Breast epithelium (tissue), 4 donors: ENCODE results near the gene ZNF611. TPM values are rescaled to one million over a fixed set of nuclear protein-coding genes. Genes with fewer than 3 reads are reported as not detected.
"Not testable (repeated sequence)": the region's sequence is repeated elsewhere in the genome, so short reads cannot be mapped to it uniquely, and the experiment has no call there.

Experiments
- DNase-seq, 2 donors: peaks; one replicate each; pipeline ENCODE4 v3.0.0-alpha.2; 2019; ENCODE audit warnings: low spot score in 2 of 2
- H3K27ac ChIP-seq, 2 donors: fragments of 200-600 bp; sonication (generic) in 1 of 2; one replicate each; pipeline ENCODE4 v1.5.1; 2016 to 2019; ENCODE audit warnings: mild to moderate bottlenecking in 1 of 2
- H3K27me3 ChIP-seq, 2 donors: fragments of 200-600 bp; sonication (generic) in 1 of 2; one replicate each; pipeline versions ENCODE4 v1.5.1 to v1.6.0; 2017 to 2019; ENCODE audit warnings: control low read depth in 1 of 2, mild to moderate bottlenecking in 1 of 2
- H3K36me3 ChIP-seq: fragments of 200-600 bp; one replicate; pipeline ENCODE4 v1.5.1; 2019
- H3K4me1 ChIP-seq, 2 donors: fragments of 200-600 bp; sonication (generic); one replicate each; pipeline ENCODE4 v1.5.1; 2016 to 2019; ENCODE audit warnings: control low read depth in 1 of 2
- H3K4me3 ChIP-seq, 3 donors: fragments of 200-600 bp; sonication (generic); 1 replicate in 2 of 3; 2 replicates in 1 of 3; pipeline ENCODE4 v1.5.1; 2016 to 2019; ENCODE audit warnings: mild to moderate bottlenecking in 3 of 3, moderate library complexity in 2 of 3
- H3K9me3 ChIP-seq, 2 donors: fragments of 200-600 bp; sonication (generic) in 1 of 2; one replicate each; pipeline ENCODE4 v1.5.1; 2016 to 2019; ENCODE audit warnings: control low read depth in 1 of 2
- POLR2A ChIP-seq: fragments of 450-650 bp; IDR thresholded peaks from one replicate; pipeline ENCODE4 v1.6.1; 2016; ENCODE audit warnings: antibody characterized with exemption, mild to moderate bottlenecking, moderate library complexity
- POLR2AphosphoS5 ChIP-seq, 3 donors: sonication (generic); formaldehyde crosslinking; IDR thresholded peaks; one replicate each; pipeline ENCODE4 v1.6.1; 2017; ENCODE audit warnings: antibody characterized with exemption in 3 of 3
- intact Hi-C: fragments of 100-400 bp; cut with DNase I; formaldehyde crosslinking; loops from one replicate; pipeline ENCODE4 v1.15.1; 2023; ENCODE audit warnings: low total_unique reads
- total RNA-seq, 3 donors: library from RNA; depleted of rRNA; stranded (reverse); fragments of >200 nt; gene quantifications; one replicate each; pipeline ENCODE4 v1.1.0, GENCODE V29; 2016
- TF ChIP-seq, protein P1 (sequence below), 3 donors: fragments of 450-650 bp; IDR thresholded peaks; one replicate each; pipeline ENCODE4 v1.5.1; 2016 to 2017; ENCODE audit warnings: antibody characterized with exemption in 3 of 3, mild to moderate bottlenecking in 3 of 3, moderate library complexity in 3 of 3

The ZNF611 gene
- total RNA-seq, 3 donors from 2014 or later = 11.8 to 23.0 (median 16.7) TPM

DNA sequence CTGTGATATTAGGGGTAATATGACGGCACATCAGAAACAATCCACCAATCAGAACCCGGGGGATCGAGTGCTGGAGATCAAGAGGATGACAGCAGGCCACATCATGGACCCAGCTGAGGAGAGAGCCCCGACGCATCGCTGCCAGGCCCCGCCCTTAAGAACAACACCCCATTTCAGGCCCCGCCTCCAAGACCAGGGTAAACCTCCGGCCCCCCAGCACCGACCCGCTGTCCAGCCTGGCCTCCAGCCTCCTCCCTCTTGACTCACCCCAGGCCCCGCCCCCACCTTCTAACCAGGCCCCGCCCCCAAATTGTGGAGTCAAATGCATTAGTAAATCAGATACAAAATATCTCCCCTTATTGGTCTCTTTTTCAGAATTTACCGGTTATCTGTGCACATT lies 4.7 kb upstream of the ZNF611 start:
- no peaks in the 10 kb centered on the region for H3K36me3 ChIP-seq
- H3K4me1 ChIP-seq = no peaks in the 10 kb centered on the region
- H3K27ac ChIP-seq = no peak overlapping the region
- intact Hi-C loops = no loop called here
- H3K27me3 ChIP-seq = no peaks in the 10 kb centered on the region
- H3K9me3 ChIP-seq = no peaks in the 10 kb centered on the region
- TF ChIP-seq, protein P1, sequence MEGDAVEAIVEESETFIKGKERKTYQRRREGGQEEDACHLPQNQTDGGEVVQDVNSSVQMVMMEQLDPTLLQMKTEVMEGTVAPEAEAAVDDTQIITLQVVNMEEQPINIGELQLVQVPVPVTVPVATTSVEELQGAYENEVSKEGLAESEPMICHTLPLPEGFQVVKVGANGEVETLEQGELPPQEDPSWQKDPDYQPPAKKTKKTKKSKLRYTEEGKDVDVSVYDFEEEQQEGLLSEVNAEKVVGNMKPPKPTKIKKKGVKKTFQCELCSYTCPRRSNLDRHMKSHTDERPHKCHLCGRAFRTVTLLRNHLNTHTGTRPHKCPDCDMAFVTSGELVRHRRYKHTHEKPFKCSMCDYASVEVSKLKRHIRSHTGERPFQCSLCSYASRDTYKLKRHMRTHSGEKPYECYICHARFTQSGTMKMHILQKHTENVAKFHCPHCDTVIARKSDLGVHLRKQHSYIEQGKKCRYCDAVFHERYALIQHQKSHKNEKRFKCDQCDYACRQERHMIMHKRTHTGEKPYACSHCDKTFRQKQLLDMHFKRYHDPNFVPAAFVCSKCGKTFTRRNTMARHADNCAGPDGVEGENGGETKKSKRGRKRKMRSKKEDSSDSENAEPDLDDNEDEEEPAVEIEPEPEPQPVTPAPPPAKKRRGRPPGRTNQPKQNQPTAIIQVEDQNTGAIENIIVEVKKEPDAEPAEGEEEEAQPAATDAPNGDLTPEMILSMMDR (IDR thresholded peaks at IDR 0.05) = no peak
- TF ChIP-seq POLR2AphosphoS5 (IDR thresholded peaks at IDR 0.05) (no peak), POLR2A (no peak)
- DNase-seq = no peak
- H3K4me3 ChIP-seq = no peak overlapping the region

DNA sequence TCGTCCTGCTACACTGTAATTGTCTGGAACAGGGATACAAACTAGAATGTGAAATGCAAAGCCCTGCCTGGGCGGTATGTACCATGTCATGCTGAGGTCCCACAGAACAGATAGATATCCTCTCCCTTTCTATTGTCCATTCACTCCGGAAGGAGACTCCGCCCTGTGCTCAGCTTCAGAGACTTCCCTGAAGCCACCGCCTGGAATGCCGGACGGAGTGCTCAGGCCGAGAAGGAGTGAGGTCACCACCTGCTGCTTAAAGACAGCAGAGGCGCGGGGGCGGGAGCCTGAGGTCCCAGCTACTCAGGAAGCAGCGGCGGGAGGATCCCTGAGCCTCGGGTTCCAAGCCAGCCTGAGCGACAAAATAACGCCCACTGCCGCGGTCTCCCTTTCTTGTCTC lies 890 bp upstream of the ZNF611 start:
- Histone ChIP-seq H3K4me1 (no peaks in the 10 kb centered on the region), H3K4me3 (peak overlapping the region in 2 of 3 donors; percentile 85 to 86), H3K27me3 (no peaks in the 10 kb centered on the region), H3K9me3 (no peaks in the 10 kb centered on the region), H3K27ac (peak overlapping the region; percentile 87 to 89), H3K36me3 (no peaks in the 10 kb centered on the region)
- DNase-seq = peak; percentile 67 to 80
- intact Hi-C loops = no loop called here
- TF ChIP-seq POLR2AphosphoS5 (IDR thresholded peaks at IDR 0.05) = peak in 1 of 3 donors; percentile 42
- TF ChIP-seq, protein P1 (IDR thresholded peaks at IDR 0.05) = no peak
- no peak for TF ChIP-seq POLR2A

DNA sequence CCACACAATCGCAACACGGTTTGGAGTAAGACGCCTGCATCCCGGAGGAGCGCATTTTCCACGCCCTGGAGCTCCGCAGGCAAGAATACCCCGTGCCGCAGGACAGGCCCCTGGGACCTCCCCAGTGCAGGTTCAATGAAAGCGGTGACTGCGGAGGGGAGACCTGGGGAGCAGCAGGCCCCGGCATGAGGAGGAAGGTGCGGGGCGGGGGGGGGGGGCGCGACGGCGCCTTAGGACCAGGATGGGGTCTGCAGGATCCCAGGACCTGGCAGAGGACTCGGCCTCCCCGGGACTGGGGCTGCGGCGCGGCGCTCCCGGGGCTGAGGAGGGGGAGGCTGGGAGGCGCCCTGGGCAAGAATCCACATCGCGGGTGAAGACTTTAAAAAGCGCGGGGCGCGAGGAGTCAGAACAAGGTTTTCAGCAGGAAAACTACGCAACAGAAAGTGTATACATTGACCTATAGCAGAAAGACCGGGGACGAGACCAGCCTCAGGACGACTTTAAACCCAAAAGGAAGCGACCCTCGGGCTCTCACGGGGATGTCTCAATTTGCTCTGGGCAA lies 432 bp downstream of the ZNF611 start:
- H3K4me3 ChIP-seq = peak overlapping the region; percentile 84 to 86 (median 85)
- no peaks in the 10 kb centered on the region for H3K36me3 ChIP-seq
- no peaks in the 10 kb centered on the region for H3K4me1 ChIP-seq
- TF ChIP-seq POLR2AphosphoS5 (IDR thresholded peaks at IDR 0.05) = no peak
- TF ChIP-seq, protein P1 (IDR thresholded peaks at IDR 0.05) = no peak
- no peak for TF ChIP-seq POLR2A
- intact Hi-C loops = no loop called here
- peak overlapping the region; percentile 87 to 89 for H3K27ac ChIP-seq
- no peaks in the 10 kb centered on the region for H3K27me3 ChIP-seq
- DNase-seq = no peak
- no peaks in the 10 kb centered on the region for H3K9me3 ChIP-seq

DNA sequence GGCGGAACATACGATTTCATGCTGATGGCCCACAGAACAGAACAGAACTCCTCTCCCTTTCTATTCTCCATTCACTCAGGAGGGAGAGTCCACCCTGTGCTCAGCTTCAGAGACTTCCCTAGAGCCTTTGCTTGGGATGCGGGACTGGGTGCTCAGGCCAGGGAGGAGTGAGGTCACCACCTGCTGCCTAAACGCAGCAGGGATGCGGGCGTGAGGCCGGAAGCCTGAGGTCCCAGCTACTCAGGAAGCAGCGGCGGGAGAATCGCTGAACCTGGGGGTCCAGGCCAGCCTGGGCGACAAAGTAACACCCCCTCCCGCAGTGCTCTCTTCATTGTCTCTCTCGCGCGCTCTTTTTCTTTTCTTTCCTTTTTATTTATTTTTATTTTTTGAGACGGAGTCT lies 8.8 kb downstream of the ZNF611 start:
- H3K4me3 ChIP-seq, H3K4me1 ChIP-seq, DNase-seq, H3K36me3 ChIP-seq, H3K27me3 ChIP-seq, intact Hi-C loops, H3K9me3 ChIP-seq, H3K27ac ChIP-seq: not testable (repeated sequence)

DNA sequence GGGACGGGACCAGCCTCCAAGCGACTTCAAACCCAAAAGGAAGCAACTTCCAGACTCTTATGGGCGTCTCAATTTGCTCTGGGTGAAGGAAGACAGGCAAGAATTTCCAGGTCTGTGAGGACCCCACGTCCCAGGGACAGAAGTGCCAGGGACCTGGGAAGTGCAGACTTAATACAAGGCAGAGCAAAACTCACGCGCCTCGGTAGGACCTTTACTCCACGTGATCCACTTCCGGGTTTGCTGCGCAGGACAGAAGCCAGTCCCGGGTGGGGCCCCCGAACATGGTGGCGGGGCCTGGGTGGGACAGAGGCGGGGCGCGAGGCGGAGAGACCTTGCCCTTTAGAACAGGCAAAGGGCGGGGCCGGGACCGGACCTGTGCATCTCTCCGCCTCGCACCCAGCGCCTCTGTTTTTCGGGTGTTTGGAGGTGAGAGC lies 9.3 kb downstream of the ZNF611 start:
- TF ChIP-seq POLR2AphosphoS5 (IDR thresholded peaks at IDR 0.05) = no peak
- TF ChIP-seq, protein P1 (IDR thresholded peaks at IDR 0.05) = no peak
- TF ChIP-seq POLR2A = no peak
- Histone ChIP-seq H3K27ac (no peak overlapping the region), H3K4me1 (no peaks in the 10 kb centered on the region), H3K36me3 (no peaks in the 10 kb centered on the region), H3K27me3 (no peaks in the 10 kb centered on the region), H3K9me3 (peaks cover 0 to 5% of the 10 kb centered on the region in 2 donors), H3K4me3 (no peak overlapping the region)
- intact Hi-C loops = no loop called here
- DNase-seq = no peak
